Natural killer cell (primary cell): ENCODE data around the gene GRPEL2. TPM values are rescaled to one million over a fixed set of nuclear protein-coding genes. Genes with fewer than 3 reads are reported as not detected.
A peak's percentile ranks its signal among the peaks of the same experiment; 100 is the strongest.

Experiments
- ATAC-seq, 3 donors: fragments of 150-1000 bp in 2 of 3; fragments of 200-7000 bp in 1 of 3; cut with Tn5 transposase; 1 replicate in 1 of 3; 2 replicates in 2 of 3; pipeline ENCODE4 v1.10.0; 2021; ENCODE audit warnings: mild to moderate bottlenecking in 2 of 3, moderate library complexity in 2 of 3
- DNase-seq, 2 donors: peaks; one replicate each; pipeline versions ENCODE4 v3.0.0 to v3.0.0-alpha.2; 2013 to 2021; ENCODE audit warnings: mixed read lengths in 1 of 2
- H3K27ac ChIP-seq: one replicate; pipeline ENCODE4 v1.5.1; 2013; ENCODE audit warnings: mild to moderate bottlenecking, low read length
- H3K27me3 ChIP-seq: one replicate; pipeline ENCODE4 v1.6.1; 2013; ENCODE audit warnings: low read length; ENCODE audit not compliant: control insufficient read depth, insufficient read depth
- H3K36me3 ChIP-seq: one replicate; pipeline ENCODE4 v1.6.1; 2013; ENCODE audit warnings: low read length; ENCODE audit not compliant: control insufficient read depth, insufficient read depth
- H3K4me1 ChIP-seq: one replicate; pipeline ENCODE4 v1.6.1; 2013; ENCODE audit warnings: low read length; ENCODE audit not compliant: control insufficient read depth, insufficient read depth
- H3K4me3 ChIP-seq: one replicate; pipeline ENCODE4 v1.5.1; 2013; ENCODE audit warnings: low read length
- H3K9me3 ChIP-seq: one replicate; pipeline ENCODE4 v1.6.1; 2013; ENCODE audit warnings: low read length; ENCODE audit not compliant: control insufficient read depth, insufficient read depth
- H3K27ac Mint-ChIP-seq, 2 donors: one replicate each; pipeline ENCODE4 v1.8.0; 2022; ENCODE audit warnings: mild to moderate bottlenecking in 2 of 2, mixed read lengths in 2 of 2, moderate library complexity in 1 of 2
- H3K27me3 Mint-ChIP-seq, 2 donors: one replicate each; pipeline ENCODE4 v1.8.0; 2022; ENCODE audit warnings: low read depth in 2 of 2, mixed read lengths in 2 of 2
- H3K36me3 Mint-ChIP-seq: one replicate; pipeline ENCODE4 v1.8.0; 2022; ENCODE audit warnings: mixed read lengths
- H3K4me1 Mint-ChIP-seq, 2 donors: one replicate each; pipeline ENCODE4 v1.8.0; 2022; ENCODE audit warnings: mixed read lengths in 2 of 2
- H3K4me3 Mint-ChIP-seq: one replicate; pipeline ENCODE4 v1.8.0; 2022; ENCODE audit warnings: mild to moderate bottlenecking, moderate library complexity, mixed read lengths
- H3K9me3 Mint-ChIP-seq, 2 donors: one replicate each; pipeline ENCODE4 v1.8.0; 2022; ENCODE audit warnings: mixed read lengths in 2 of 2
- WGBS: methylation state at CpG from one replicate; pipeline ENCODE4 v1.1.7; 2013; ENCODE audit warnings: missing lambda C conversion rate; ENCODE audit not compliant: insufficient coverage; 5-methylcytosine and 5-hydroxymethylcytosine counted together
- intact Hi-C: fragments of 100-400 bp; cut with micrococcal nuclease; formaldehyde crosslinking; loops from one replicate; pipeline ENCODE4 v1.14.2; 2022
- total RNA-seq, 4 donors: library from RNA; stranded (reverse); fragments of 120-200 nt in 1 of 4; gene quantifications; one replicate each; pipeline versions ENCODE4 v1.2.3 to v1.2.4, GENCODE V29; 2013 to 2022
- TF ChIP-seq, protein P1 (sequence below): fragments of 200-600 bp; IDR thresholded peaks from one replicate; pipeline ENCODE4 v1.8.0; 2022; ENCODE audit warnings: antibody characterized with exemption

Gene GRPEL2
- total RNA-seq, 3 donors from 2014 or later (not counting 1 experiment from before 2014, with no cell fraction given), result 5.6 to 12.9 (median 6.8) TPM

DNA sequence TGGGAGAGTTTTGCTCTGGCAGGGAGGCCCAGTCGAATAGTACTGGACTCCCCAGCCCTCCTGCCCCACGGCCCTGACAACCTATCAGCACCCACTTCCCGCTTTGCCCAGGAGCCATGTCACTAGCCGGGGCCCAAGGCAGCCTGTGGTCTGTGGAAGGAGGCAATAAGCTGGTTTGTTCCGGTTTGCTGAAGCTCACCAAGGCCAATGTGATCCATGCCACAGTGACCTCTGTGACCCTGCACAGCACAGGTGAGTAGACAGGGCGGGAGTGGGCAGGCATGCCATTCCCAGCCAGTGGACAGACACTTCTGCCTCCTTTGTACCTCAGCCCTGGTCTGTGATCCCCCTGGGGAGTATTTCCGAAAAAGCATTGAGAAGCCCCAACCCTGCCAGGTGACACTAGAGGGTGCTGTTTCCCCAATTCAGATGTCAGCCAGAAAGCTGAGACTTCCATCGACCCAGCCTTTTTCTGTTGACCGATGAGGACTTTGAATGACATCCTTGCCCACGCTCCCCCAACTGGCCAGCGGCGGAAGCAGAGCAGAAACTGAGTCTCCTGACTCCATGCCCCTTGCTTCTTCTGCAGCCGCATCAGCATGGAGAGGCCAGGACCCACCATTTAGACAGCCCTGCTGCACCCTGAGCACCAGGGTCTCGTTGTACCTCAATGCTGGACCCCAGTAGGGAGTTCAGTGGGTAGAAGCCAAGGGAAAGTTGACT lies 22.1 kb downstream of the GRPEL2 start:
- Histone ChIP-seq H3K36me3 (no peaks in the 10 kb centered on the region), H3K4me1 (peaks cover 2% of the 10 kb centered on the region), H3K9me3 (no peaks in the 10 kb centered on the region), H3K4me3 (no peak overlapping the region), H3K27ac (no peak overlapping the region), H3K27me3 (no peaks in the 10 kb centered on the region)
- H3K27ac Mint-ChIP-seq, result no peak overlapping the region
- intact Hi-C loops, result no loop called here
- no peaks in the 10 kb centered on the region for H3K4me1 Mint-ChIP-seq
- peak in 1 of 2 donors; percentile 77 for DNase-seq
- TF ChIP-seq, protein P1, sequence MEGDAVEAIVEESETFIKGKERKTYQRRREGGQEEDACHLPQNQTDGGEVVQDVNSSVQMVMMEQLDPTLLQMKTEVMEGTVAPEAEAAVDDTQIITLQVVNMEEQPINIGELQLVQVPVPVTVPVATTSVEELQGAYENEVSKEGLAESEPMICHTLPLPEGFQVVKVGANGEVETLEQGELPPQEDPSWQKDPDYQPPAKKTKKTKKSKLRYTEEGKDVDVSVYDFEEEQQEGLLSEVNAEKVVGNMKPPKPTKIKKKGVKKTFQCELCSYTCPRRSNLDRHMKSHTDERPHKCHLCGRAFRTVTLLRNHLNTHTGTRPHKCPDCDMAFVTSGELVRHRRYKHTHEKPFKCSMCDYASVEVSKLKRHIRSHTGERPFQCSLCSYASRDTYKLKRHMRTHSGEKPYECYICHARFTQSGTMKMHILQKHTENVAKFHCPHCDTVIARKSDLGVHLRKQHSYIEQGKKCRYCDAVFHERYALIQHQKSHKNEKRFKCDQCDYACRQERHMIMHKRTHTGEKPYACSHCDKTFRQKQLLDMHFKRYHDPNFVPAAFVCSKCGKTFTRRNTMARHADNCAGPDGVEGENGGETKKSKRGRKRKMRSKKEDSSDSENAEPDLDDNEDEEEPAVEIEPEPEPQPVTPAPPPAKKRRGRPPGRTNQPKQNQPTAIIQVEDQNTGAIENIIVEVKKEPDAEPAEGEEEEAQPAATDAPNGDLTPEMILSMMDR, result peak; percentile 72
- no peak overlapping the region for H3K4me3 Mint-ChIP-seq
- peak; percentile 68 to 72 (median 71) for ATAC-seq
- no peaks in the 10 kb centered on the region for H3K36me3 Mint-ChIP-seq
- no peaks in the 10 kb centered on the region for H3K9me3 Mint-ChIP-seq
- no peaks in the 10 kb centered on the region for H3K27me3 Mint-ChIP-seq
- 67% methylated on average over 14 of the region's 14 CpGs for WGBS

DNA sequence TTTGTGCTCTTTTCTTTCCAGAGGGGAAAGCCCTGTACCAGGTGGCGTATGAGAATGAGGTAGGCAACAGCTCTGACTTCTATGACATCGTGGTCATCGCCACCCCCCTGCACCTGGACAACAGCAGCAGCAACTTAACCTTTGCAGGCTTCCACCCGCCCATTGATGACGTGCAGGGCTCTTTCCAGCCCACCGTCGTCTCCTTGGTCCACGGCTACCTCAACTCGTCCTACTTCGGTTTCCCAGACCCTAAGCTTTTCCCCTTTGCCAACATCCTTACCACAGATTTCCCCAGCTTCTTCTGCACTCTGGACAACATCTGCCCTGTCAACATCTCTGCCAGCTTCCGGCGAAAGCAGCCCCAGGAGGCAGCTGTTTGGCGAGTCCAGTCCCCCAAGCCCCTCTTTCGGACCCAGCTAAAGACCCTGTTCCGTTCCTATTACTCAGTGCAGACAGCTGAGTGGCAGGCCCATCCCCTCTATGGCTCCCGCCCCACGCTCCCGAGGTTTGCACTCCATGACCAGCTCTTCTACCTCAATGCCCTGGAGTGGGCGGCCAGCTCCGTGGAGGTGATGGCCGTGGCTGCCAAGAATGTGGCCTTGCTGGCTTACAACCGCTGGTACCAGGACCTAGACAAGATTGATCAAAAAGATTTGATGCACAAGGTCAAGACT lies 22.8 kb downstream of the GRPEL2 start:
- ATAC-seq (no peak), DNase-seq (no peak)
- H3K4me1 Mint-ChIP-seq, result no peaks in the 10 kb centered on the region
- H3K9me3 Mint-ChIP-seq, result no peaks in the 10 kb centered on the region
- WGBS, result 95% methylated on average over 22 of the region's 22 CpGs
- Histone ChIP-seq H3K9me3 (no peaks in the 10 kb centered on the region), H3K4me3 (no peak overlapping the region), H3K27ac (no peak overlapping the region), H3K36me3 (no peaks in the 10 kb centered on the region), H3K27me3 (no peaks in the 10 kb centered on the region), H3K4me1 (peaks cover 2% of the 10 kb centered on the region)
- intact Hi-C loops, result no loop called here
- H3K4me3 Mint-ChIP-seq, result no peak overlapping the region
- TF ChIP-seq, protein P1, result no peak
- H3K36me3 Mint-ChIP-seq, result no peaks in the 10 kb centered on the region
- no peaks in the 10 kb centered on the region for H3K27me3 Mint-ChIP-seq
- no peak overlapping the region for H3K27ac Mint-ChIP-seq

DNA sequence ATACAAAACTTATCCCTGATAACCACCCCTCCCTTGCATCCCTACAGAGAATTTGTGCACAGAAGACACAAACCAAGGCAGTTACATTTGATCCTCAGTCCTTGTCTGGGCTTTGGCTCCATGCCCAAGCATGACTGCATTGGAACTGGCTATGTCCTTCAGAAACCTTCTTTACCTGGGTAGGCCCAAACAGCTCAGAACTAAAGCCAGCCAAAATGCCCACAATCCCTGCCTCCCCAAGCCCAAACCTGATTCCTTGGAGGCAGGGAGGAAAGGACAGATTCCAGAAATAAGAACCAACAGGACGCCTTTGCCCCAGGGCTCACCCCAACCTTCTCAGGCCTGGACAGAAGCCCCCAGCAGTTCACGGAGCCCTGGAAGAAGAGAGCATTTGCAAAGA lies 25.6 kb downstream of the GRPEL2 start:
- Mint-ChIP-seq H3K9me3 (no peaks in the 10 kb centered on the region), H3K36me3 (no peaks in the 10 kb centered on the region), H3K4me1 (no peaks in the 10 kb centered on the region), H3K4me3 (no peak overlapping the region), H3K27ac (no peak overlapping the region), H3K27me3 (no peaks in the 10 kb centered on the region)
- H3K36me3 ChIP-seq, result no peaks in the 10 kb centered on the region
- no peaks in the 10 kb centered on the region for H3K27me3 ChIP-seq
- H3K27ac ChIP-seq, result no peak overlapping the region
- TF ChIP-seq, protein P1, result no peak
- no peak for DNase-seq
- no peak overlapping the region for H3K4me3 ChIP-seq
- peaks cover 2% of the 10 kb centered on the region for H3K4me1 ChIP-seq
- no peak for ATAC-seq
- intact Hi-C loops, result loop anchor here (1.0 to 5.0 kb wide), 2 partner anchors 54 to 229 kb away; partner anchors contain the start of gene ABLIM3
- WGBS, result 94% methylated on average over 2 of the region's 2 CpGs
- H3K9me3 ChIP-seq, result no peaks in the 10 kb centered on the region
